Fibroblast of skin of back (primary cell): ENCODE results near the gene RGS14.
"Not testable (repeated sequence)": the region's sequence is repeated elsewhere in the genome, so short reads cannot be mapped to it uniquely, and the experiment has no call there.

ENCODE experiments used
- DNase-seq: peaks from one replicate; pipeline ENCODE4 v3.0.0-alpha.2; 2013

Gene RGS14

GRCh38 chr5:177350776-177351391, 6.8 kb upstream of the RGS14 start:
- DNase-seq = no peak

DNA sequence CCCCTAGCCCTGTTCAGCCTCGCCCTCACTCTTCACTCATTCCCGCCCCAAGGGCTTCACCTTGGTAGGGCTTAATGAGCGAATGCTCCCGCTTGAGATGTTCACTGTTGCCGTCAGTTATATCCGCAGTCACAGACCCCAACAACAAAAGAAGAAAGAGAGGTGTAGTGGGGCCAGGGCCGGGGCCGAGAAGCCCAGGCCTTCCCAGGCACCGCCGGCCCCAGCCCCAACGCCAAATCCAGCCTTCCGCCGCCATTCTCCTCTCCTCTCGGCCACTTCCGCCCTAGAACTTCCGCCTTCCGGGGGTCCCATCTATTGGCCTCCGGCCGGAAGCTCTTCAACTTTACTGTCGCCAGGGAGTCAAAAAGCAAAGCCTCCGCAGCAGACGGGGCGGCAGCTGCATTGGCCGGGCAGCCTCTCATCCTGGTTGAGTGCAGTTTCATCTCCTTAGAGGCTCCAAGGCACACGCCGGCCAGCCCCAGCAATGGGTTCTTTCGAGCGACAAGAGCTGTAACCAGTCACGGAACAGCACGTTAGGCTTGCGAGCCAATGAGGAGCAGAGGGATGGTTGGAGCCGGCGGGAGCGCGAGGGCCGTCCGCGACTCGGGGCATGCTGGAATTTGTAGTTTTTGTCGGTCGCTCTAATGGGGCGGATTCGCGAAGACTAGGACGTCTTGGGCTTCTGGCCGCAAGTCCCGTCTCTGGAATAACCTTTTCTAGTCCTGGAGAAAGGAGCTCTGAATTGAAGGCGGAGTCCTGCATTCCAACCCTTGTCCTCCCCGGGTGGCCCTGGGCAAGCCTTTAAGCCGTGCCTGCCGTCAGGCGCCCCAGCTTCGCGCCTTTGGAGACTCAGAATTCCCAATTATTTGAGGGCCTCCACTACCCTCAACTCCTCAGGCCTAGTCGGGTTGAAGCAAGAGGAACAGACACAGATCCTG, 6.1 kb upstream of the RGS14 start, which contains the start of gene LMAN2:
TSS of gene LMAN2 (minus strand) at position 277 of the 938 bp plus-strand sequence. CDS start at position 256, 21 bp downstream.
- peak; percentile 98 for DNase-seq

GRCh38 chr5:177353093-177353492, 4.6 kb upstream of the RGS14 start:
- DNase-seq = no peak

- no peak for DNase-seq
Observed at GRCh38 chr5:177354256-177354655, 3.5 kb upstream of the RGS14 start.

DNA sequence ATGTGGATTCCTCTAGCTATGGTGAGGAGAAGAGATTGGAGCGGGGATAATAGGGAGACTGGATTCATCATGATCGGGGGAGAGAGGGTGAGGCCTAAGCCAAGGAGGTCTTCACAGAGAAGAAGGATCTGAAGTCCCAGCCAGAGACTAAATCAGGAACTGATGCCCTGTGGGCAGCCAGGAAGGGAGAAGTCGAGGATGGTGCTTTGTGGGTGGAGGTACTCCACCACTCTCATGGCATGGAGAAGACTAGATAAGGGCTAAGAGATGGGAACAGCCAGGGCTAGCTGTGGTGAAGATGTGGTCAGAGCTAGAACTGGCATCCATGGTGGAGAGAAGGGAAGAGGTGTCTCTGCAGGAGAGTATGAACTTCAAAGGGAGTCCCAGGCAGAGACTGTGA, 3.0 kb upstream of the RGS14 start:
- DNase-seq = no peak

- DNase-seq = no peak
Observed at GRCh38 chr5:177355162-177355867, 2.4 kb upstream of the RGS14 start.

DNA sequence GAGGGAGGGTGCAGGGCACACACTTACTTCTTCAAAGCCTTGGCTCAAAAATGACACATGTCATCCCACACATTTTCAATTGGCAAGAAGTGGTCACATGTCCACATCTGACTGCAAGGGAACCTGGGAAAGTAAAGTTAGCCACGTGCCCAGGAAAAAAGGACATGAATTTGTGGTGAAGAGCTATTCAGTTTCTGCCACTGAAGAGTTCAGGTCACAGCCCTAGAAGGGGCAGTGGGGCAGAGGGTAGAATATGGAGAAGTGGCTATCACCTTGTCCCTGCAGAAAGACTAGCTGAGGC, 1.9 kb upstream of the RGS14 start:
- DNase-seq = no peak

- DNase-seq = no peak
Observed at GRCh38 chr5:177356746-177357145, 978 bp upstream of the RGS14 start.

- no peak for DNase-seq
Observed at GRCh38 chr5:177357146-177357458, 622 bp upstream of the RGS14 start.

GRCh38 chr5:177358370-177358819, 671 bp downstream of the RGS14 start:
- DNase-seq = no peak

- DNase-seq = no peak
Observed at GRCh38 chr5:177359451-177359851, 1.7 kb downstream of the RGS14 start.

DNA sequence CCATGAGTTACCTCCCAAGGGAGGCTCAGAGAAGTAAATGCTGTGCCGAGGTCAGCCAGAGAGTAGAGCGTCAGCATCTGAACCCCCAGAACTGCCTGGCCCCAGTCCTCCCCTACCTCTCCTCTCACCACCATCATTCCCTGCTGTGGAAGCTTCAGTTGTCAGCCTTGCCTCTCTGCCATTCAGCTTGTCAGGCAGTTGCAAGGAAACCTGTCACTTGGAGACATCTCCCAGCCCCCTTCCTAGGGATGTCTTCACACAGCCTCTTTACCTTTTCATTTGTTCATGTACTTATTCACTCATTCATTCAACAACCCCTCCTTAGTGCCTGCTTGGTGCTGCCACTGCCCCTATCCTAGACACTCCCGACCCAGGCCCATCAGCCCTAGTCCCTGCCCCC, 2.1 kb downstream of the RGS14 start:
- no peak for DNase-seq

- DNase-seq = not testable (repeated sequence)
Observed at GRCh38 chr5:177360740-177361139, 3.0 kb downstream of the RGS14 start.

DNA sequence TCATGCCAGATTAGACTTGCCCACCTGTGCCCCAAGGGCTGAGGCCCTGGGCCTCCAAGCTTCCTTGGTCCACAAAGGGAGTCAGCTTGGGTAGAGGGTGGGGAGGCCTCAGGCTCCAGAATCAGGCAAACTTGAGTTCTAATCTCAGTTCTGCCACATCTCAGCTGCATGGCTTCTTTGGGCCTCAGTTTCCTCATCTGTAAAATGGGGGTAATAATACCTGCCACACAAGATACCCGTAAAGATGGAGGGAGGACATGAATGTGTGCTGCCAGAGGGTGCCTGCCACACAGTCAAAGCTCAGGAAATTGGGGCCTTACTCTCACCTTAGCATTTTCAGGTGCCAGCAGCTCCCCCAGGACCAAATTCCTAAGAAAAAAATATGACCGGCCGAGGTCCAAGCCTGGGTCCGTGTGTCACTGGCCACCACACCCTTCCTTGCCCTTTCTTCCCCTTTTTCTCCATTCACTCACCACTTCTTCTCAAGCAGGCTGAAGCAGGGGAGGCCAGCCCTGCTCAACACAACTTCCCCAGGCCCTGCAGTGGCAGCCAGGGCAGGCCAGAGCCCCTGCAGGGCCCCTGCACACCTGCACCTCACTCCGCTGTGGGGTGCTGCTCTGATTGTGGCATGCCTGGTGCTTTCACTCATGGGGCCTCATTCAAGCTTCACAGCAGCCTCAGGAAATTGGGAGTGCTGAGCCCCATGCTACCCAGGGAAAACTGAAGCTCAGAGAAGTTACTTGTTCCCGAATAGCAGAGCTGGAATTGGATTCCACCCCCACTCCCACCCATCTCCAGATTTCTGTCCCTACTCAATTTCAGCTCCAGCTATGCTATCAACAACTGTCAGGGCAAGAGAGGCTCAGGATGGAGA, 3.9 kb downstream of the RGS14 start:
- DNase-seq = no peak

GRCh38 chr5:177362292-177362609, 4.5 kb downstream of the RGS14 start:
- DNase-seq = no peak

DNA sequence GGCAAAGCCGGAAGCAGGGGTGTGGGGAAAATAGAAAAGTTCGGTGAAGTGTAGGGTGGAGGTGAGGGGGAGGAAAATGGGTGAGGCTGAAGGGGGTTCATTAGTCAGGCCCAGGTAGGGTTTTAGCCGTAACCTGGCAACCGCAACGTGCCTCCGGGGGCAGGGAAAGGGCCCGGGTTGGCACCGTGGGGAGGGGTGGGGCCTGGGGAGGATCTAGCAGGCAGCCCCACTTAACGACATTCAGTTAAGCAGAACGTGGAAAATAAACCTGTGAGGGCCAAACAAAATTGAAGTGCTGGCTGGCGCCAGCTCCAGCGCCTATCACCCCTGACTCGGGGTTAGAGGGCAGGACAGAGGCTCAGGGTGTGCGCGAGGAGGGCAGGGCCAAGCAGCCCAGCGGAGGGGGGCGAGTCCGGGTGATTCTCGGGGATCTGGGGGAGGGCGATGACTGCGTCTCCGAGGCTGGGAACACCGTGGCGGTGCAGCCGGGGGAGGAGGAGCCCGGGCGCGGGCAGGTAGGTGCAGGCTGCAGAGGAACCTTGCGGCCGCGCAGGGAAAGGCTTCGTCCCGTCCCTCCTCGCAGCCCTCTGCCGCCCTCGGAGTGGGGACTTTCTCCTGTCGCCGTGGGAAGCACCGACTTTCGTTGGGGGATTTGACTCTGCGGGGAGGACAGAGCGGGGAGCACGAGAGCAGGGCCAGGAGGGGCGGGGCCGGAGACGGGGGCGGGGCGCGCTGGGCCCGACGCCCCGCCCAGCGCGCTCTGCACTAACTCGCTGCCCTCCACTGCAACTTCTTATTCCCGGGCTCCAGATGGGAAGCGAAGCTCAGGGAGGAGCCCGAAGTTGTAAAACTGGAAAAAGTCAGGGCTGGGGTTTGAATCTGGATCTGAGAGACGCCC, 5.1 kb downstream of the RGS14 start:
- peak; percentile 44 for DNase-seq

DNA sequence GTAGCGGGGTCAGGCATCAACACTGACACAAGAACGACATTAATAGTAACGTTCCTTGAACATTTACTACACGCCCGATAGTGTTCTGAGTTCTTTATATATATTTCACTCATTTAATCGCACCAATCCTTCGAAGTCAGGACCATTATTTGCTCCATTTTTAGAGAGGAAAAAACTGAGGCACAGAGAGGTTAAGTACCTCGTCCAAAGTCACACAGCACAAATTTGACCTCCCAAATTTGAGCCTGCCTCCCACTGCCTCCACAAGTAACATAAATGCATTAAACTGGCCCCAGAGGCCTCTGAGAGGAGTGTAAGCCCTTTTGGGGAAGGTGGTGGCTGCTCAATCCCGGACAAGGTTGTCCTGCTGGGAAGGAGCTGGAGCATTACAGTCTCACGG, 5.8 kb downstream of the RGS14 start:
- no peak for DNase-seq

DNA sequence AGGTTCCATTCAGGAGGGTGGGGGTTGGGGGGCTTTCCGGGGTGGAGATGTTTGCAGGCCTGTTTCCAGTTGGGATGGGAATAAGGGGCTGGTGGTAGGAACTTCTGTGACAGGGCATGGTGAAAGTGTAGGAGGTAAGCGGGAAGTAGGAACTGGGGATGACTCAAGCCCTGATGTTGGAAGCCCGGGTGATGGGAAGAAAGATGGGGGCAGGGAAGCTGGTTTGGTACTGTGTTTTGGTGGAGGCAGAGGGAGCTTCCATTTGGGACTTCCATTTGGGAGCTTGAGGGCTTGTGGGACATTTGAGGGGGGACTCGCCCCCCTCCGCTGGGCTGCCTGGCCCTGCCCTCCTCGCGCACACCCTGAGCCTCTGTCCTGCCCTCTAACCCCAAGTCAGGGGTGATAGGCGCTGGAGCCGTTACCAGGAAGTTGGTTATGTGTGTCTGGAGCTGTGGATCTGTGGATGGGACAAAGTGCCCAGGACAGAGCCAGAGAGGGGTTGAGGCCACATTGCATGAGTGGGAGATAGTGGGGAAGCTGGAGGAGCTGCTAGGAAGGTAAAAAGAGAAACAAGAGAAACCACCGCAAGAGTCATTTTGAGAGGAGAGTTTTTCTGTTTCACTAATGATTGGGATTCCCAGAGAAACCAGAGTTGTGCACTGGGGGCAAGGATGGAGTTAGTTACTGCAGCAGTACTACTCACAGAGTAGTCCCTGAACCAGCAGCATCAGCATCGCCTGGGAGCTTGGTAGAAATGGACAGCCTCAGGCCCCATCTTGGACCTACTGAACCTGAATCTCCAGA, 6.6 kb downstream of the RGS14 start:
- no peak for DNase-seq

GRCh38 chr5:177365845-177366527, 8.3 kb downstream of the RGS14 start:
- DNase-seq = no peak
